DND-41 (cell line): ENCODE measurements around the gene URB1.

Experiments used
- ATAC-seq: fragments of 200-7000 bp; cut with Tn5 transposase; 3 replicates; pipeline ENCODE4 v1.9.1; 2021; ENCODE audit warnings: low read depth; ENCODE audit not compliant: insufficient read depth
- DNase-seq: peaks from one replicate; pipeline ENCODE4 v3.0.0-alpha.2; 2020
- H2AFZ ChIP-seq: 2 replicates; pipeline ENCODE4 v1.6.0; 2012; ENCODE audit warnings: low read depth, low read length
- H3K27ac ChIP-seq: 2 replicates; pipeline ENCODE4 v1.5.1; 2012; ENCODE audit warnings: low read length, inconsistent platforms
- H3K27me3 ChIP-seq: fragments of 200-600 bp; sonication (generic); 2 replicates; pipeline ENCODE4 v1.6.0; 2012; ENCODE audit warnings: low read length, mild to moderate bottlenecking, inconsistent platforms; ENCODE audit not compliant: insufficient read depth, poor library complexity
- H3K36me3 ChIP-seq: 2 replicates; pipeline ENCODE4 v1.5.1; 2012; ENCODE audit warnings: low read length, inconsistent platforms; ENCODE audit not compliant: insufficient read depth
- H3K4me1 ChIP-seq: 2 replicates; pipeline ENCODE4 v1.5.1; 2012; ENCODE audit warnings: mild to moderate bottlenecking, low read length; ENCODE audit not compliant: insufficient read depth
- H3K4me2 ChIP-seq: 2 replicates; pipeline ENCODE4 v1.6.0; 2012; ENCODE audit warnings: mild to moderate bottlenecking, moderate library complexity, low read length, inconsistent platforms; ENCODE audit not compliant: insufficient read depth
- H3K4me3 ChIP-seq, 2 experiments: fragments of 200-600 bp in 1 of 2; shearing (Covaris generic) in 1 of 2; 2 replicates each; pipeline ENCODE4 v1.5.1; 2012 to 2016; ENCODE audit warnings: inconsistent platforms in 2 of 2, low read length in 2 of 2, mild to moderate bottlenecking in 2 of 2, low read depth in 1 of 2, moderate library complexity in 1 of 2
- H3K79me2 ChIP-seq: 2 replicates; pipeline ENCODE4 v1.6.0; 2012; ENCODE audit warnings: low read length, inconsistent platforms; ENCODE audit not compliant: insufficient read depth
- H3K9ac ChIP-seq: 2 replicates; pipeline ENCODE4 v1.6.0; 2012; ENCODE audit warnings: low read depth, mild to moderate bottlenecking, inconsistent platforms, low read length, moderate library complexity
- H3K9me3 ChIP-seq: 2 replicates; pipeline ENCODE4 v1.5.1; 2012; ENCODE audit warnings: low read length, moderate library complexity, mild to moderate bottlenecking, inconsistent platforms; ENCODE audit not compliant: insufficient read depth, severe bottlenecking
- H4K20me1 ChIP-seq: 2 replicates; pipeline ENCODE4 v1.6.0; 2012; ENCODE audit warnings: low read length; ENCODE audit not compliant: insufficient read depth
- CTCF ChIP-seq: IDR thresholded peaks from 2 replicates; pipeline ENCODE4 v1.5.1; 2012; ENCODE audit warnings: borderline replicate concordance, low read length, moderate library complexity, mild to moderate bottlenecking; ENCODE audit not compliant: poor library complexity, severe bottlenecking; ENCODE audit errors: extremely low read depth
- EZH2 ChIP-seq: IDR thresholded peaks from 3 replicates; pipeline ENCODE4 v1.6.1; 2012; ENCODE audit warnings: borderline replicate concordance, low read depth, mild to moderate bottlenecking, moderate library complexity, low read length, inconsistent platforms; ENCODE audit not compliant: severe bottlenecking

URB1 gene

GRCh38 chr21:32411350-32412161, 18.7 kb upstream of the URB1 start:
- Histone ChIP-seq H3K9me3 (no peaks in the 10 kb centered on the region), H2AFZ (no peak overlapping the region), H3K9ac (no peak overlapping the region), H3K4me3 (no peak overlapping the region), H3K4me1 (no peaks in the 10 kb centered on the region), H3K27ac (no peak overlapping the region), H3K4me2 (no peak overlapping the region), H3K79me2 (no peaks in the 10 kb centered on the region), H3K36me3 (no peaks in the 10 kb centered on the region), H3K27me3 (peaks cover 5% of the 10 kb centered on the region), H4K20me1 (no peaks in the 10 kb centered on the region)
- ATAC-seq = no peak
- no peak for TF ChIP-seq EZH2
- TF ChIP-seq CTCF = no peak
- no peak for DNase-seq

GRCh38 chr21:32410916-32411315, 18.1 kb upstream of the URB1 start:
- Histone ChIP-seq H3K27me3 (peaks cover 5% of the 10 kb centered on the region), H3K9ac (no peak overlapping the region), H3K36me3 (no peaks in the 10 kb centered on the region), H3K27ac (no peak overlapping the region), H3K79me2 (no peaks in the 10 kb centered on the region), H3K9me3 (no peaks in the 10 kb centered on the region), H4K20me1 (no peaks in the 10 kb centered on the region), H3K4me2 (no peak overlapping the region), H3K4me3 (no peak overlapping the region), H3K4me1 (no peaks in the 10 kb centered on the region), H2AFZ (no peak overlapping the region)
- ATAC-seq (no peak), DNase-seq (no peak)
- TF ChIP-seq CTCF (no peak), EZH2 (no peak)

GRCh38 chr21:32410291-32410690, 17.5 kb upstream of the URB1 start:
- no peak overlapping the region for H2AFZ ChIP-seq
- H3K36me3 ChIP-seq = no peaks in the 10 kb centered on the region
- H3K4me2 ChIP-seq = no peak overlapping the region
- no peaks in the 10 kb centered on the region for H3K9me3 ChIP-seq
- no peak for TF ChIP-seq CTCF
- no peak for TF ChIP-seq EZH2
- no peaks in the 10 kb centered on the region for H4K20me1 ChIP-seq
- H3K9ac ChIP-seq = no peak overlapping the region
- DNase-seq = no peak
- no peaks in the 10 kb centered on the region for H3K4me1 ChIP-seq
- H3K27me3 ChIP-seq = peaks cover 5% of the 10 kb centered on the region
- H3K4me3 ChIP-seq = no peak overlapping the region
- no peaks in the 10 kb centered on the region for H3K79me2 ChIP-seq
- ATAC-seq = no peak
- H3K27ac ChIP-seq = no peak overlapping the region
